GM23248 (cell line): ENCODE data around the gene CFAP20DC.

Experiments
- EZH2 ChIP-seq: fragments of 200-600 bp; sonication (generic); IDR thresholded peaks from 2 replicates; pipeline ENCODE4 v1.6.1; 2018; ENCODE audit warnings: antibody characterized with exemption, mild to moderate bottlenecking; ENCODE audit not compliant: insufficient read depth, poor library complexity, severe bottlenecking
- EZH2phosphoT487 ChIP-seq: fragments of 200-600 bp; sonication (generic); IDR thresholded peaks from 2 replicates; pipeline ENCODE4 v1.6.1; 2018; ENCODE audit warnings: antibody characterized with exemption, moderate library complexity, mild to moderate bottlenecking, low read depth; ENCODE audit not compliant: insufficient read depth

GRCh38 chr3:58766587-58767282 is 283.1 kb downstream of the CFAP20DC start:
- TF ChIP-seq EZH2, result no peak
- no peak for TF ChIP-seq EZH2phosphoT487
